HUDEP-2 (cell line): ENCODE results near the gene DDX10.
"Not testable (repeated sequence)": the region's sequence is repeated elsewhere in the genome, so short reads cannot be mapped to it uniquely, and the experiment has no call there.

Experiments
- DNase-seq, 76 experiments: peaks; one replicate each; lab custom pipeline; 2025; ENCODE audit not compliant: unreplicated experiment in 76 of 76; lab: John Stamatoyannopoulos, UW

Gene DDX10

DNA sequence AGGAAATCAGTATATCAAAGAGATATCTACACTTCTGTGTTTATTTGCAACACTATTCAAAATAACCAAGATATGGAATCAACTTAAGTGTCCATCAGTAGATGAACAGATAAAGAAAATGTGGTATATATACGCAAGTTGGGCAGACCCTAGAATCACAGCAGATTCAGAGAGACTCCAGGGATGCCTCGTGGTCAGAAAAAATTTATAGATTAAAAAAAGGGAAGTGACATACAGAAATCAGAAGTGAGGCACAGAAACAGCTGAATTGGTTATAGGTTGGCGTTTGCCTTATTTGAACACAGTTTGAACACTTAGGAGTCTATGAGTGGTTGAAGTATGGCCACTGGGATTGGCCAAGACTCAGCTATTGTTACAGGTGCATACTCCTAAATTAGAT is 10.8 kb upstream of the DDX10 start:
- not testable (repeated sequence) for DNase-seq

DNA sequence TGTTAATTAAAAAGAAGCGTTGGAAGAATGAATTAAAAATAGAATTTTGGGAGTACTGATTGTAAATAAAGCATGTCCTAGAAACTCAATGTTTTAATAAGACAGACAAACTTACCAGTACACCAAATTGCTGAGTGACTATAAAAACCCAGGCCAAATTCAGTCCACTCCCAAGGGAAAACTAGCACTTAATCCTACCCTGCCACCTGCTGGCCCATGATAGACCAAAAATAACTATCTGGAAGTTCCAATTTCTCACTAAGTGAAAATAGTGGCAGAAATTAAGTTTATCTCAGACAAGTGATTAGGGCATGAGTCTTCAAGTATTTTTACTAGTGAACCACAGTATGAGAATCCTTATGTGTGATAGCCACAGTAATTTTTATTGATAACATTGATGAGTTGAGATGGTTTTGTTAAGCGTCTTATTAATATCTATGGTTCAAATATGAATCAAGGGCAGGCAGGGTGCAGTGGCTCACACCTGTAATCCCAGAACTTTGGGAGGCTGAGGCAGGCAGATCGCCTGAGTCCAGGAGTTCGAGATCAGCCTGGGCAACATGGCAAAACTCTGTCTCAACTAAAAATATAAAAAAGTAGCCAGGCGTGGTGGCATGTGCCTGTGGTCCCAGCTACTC is 9.8 kb upstream of the DDX10 start:
- peak in 31 of 76 experiments; percentile 1 to 34 (median 11) for DNase-seq

DNA sequence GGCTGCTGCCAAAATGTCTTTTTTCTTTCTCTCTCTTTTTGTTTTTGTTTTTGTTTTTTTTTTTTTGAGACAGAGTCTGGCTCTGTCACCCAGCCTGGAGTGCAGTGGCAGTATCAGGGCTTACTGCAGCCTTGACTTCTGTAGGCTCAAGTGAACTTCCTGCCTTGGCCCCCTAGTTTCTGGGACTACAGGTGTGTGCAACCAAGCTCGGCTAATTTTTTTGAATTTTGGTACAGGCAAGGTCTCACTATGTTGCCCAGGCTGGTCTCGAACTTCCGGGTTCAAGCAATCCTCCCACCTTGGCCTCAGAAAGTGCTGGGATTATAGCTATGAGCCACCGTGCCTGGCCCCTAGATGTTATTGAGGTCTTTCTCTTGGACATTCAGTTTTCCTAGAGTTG is 2.2 kb upstream of the DDX10 start:
- DNase-seq = no peak

DNA sequence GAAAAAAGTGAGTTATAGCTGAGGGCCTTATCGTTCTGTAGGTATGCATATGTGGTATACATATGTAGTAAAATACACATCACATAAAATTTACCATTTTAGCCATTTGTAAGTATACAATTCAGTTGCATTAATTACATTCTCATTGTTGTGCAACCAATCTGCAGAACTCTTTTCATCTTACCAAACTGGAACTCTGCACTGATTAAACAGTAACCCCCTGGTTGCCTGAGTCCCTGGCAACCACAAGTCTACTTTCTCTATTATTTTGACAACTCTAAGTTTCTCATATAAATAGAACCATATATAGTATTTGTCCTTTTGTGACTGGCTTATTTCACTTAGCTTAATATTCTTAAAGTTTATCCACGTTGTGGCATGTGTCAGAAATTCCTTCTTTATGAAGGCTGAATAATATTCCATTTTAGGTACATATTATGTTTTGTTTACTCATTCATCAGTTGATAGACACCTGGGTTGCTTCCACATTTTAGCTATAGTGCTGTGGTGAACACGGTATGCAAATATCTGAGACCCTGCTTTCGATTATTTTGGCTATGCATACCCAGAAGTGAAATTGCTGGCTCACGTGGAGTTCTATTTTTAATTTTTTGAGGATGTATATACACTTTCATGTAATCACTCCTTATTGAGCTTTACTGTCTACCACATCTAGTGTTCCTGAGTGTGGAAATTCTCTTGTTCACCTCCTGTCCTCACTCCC is 1.6 kb upstream of the DDX10 start:
- DNase-seq = no peak

DNA sequence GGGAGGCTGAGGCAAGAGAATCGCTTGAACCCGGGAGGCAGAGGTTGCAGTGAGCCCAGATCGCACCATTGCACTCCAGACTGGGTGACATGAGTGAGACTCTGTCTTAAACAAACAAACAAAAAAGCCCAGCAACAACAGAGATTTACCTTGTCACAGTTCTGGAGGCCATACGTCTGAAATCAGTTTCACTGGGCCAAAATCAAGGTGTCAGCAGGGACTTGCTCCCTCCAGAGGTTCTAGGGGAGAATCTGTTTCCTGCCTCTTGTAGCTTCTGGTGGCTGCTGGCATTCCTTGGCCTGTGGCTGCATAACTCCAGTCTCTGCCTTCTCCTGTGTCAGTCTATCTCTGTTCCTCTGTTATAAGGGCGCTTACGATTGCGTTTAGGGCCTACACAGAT is 1.5 kb downstream of the DDX10 start:
- peak in 1 of 76 experiments; percentile 8 for DNase-seq

GRCh38 chr11:108669286-108669685 is 4.4 kb downstream of the DDX10 start:
- DNase-seq = no peak

GRCh38 chr11:108669711-108670110 is 4.8 kb downstream of the DDX10 start:
- no peak for DNase-seq

DNA sequence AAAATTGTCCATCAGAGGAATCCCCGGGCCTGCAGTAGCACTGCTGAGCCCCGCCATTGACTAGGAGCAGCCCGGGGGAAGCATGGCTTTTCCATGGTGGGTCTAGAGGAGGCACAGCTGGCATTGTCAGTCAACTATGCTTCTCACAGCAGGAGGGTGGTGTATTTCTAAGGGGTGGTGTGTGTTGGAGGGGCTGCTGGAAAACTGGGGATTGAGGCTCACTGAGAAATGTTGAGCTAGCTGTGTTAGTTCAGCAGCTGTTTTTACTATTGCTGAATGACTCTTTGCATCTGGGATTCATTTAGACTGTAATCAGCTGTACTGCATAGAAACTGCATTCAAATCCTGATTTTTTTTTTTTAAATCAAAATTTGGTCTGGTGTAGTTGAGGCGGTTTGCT is 5.6 kb downstream of the DDX10 start:
- DNase-seq = no peak

DNA sequence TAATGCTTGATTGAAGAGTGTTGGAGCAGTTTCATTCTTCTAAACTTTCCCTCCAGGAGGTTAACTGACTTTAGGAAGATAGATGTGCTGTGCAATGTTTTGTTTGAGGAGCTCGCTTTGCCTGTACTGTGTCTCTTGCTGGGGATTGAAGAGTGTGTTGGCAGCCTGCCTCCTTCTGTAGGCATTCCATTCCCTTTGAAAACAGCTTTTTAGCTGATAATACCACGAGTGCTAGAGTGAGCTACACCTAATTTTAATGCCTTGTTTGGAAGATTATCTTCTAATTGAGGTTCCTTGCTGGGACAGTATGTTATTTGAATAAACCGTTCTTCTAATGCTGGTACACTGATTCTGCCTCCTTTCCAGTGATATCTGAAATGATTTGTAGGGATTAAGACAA is 7.2 kb downstream of the DDX10 start:
- peak in 68 of 76 experiments; percentile 3 to 83 (median 48) for DNase-seq

GRCh38 chr11:108672786-108673185 is 7.9 kb downstream of the DDX10 start:
- DNase-seq = no peak

DNA sequence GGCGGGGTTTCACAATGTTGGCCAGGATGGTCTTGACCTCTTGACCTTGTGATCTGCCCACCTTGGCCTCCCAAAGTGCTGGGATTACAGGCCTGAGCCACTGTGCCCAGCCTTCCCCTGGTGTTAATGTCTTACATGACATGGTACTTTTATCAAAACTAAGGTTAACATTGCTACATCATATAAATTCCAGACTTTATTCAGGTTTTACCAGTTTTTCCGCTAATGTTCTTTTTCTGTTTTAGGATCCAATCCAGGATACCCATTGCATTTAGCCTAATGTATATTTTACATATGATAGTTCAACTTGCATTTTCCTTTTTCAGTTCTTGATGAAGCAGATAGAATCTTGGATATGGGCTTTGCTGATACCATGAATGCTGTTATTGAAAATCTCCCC is 14.2 kb downstream of the DDX10 start:
- DNase-seq = no peak

GRCh38 chr11:108680271-108680670 is 15.4 kb downstream of the DDX10 start:
- no peak for DNase-seq

DNA sequence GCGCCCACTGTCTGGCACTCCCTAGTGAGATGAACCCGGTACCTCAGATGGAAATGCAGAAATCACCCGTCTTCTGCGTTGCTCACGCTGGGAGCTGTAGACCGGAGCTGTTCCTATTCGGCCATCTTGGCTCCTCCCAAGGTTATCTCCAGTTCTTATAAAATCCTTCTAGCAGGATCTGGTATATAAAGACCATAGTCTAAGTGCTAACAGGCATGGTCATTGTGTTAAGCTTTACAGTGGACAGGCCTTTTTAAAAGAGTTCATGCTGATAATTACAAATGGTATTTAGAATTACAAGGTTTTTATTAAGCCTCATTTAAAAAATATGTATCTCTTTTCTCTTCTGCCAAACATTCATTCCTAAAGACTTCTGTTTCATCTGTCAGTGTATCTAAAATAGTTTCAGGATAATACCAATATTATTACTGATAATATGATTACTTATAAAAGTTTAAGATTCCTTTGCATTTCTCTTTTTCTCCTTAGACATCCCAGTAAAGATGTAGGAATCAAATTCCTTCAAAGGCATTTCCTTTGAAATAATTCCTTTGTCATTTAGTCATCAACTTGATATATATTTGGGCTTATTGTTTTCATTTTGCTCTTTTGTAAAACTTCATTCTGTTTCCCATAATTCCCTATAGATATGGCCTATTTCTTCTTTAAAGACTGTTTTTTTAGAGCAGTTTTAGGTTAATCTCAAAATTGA is 20.7 kb downstream of the DDX10 start:
- no peak for DNase-seq

GRCh38 chr11:108693852-108694251 is 29.0 kb downstream of the DDX10 start:
- DNase-seq = peak in 2 of 76 experiments; percentile 1 to 15

GRCh38 chr11:108694846-108695245 is 30.0 kb downstream of the DDX10 start:
- DNase-seq = no peak

DNA sequence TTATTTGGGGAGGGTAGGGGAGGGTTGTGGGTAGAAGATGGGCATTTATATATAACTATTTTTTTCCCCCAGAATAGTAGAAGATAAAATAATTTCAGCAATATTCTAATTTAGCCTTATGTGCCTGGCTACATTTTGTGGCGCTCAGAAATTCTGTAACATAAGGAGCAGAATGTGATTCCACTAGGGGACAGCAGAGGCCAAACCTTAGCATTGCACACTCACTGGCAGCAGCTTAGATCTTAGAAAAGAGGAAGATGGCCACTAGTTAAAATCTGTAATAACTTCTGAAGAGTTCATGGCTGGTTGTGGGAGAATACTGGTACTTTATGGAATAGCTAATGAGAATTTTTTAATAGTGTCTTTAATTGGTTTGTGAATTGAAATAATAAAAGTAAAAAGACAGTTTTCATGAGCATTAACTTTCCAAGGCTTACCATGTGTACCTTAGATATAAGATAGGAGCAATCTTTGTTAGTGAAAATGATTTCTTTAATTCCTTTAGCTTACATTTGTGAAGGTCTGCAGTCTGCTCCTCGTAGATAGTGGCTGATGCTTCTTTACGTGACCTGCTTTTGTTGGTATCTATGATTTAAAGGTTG is 33.1 kb downstream of the DDX10 start:
- DNase-seq = peak in 51 of 76 experiments; percentile 2 to 65 (median 22)

DNA sequence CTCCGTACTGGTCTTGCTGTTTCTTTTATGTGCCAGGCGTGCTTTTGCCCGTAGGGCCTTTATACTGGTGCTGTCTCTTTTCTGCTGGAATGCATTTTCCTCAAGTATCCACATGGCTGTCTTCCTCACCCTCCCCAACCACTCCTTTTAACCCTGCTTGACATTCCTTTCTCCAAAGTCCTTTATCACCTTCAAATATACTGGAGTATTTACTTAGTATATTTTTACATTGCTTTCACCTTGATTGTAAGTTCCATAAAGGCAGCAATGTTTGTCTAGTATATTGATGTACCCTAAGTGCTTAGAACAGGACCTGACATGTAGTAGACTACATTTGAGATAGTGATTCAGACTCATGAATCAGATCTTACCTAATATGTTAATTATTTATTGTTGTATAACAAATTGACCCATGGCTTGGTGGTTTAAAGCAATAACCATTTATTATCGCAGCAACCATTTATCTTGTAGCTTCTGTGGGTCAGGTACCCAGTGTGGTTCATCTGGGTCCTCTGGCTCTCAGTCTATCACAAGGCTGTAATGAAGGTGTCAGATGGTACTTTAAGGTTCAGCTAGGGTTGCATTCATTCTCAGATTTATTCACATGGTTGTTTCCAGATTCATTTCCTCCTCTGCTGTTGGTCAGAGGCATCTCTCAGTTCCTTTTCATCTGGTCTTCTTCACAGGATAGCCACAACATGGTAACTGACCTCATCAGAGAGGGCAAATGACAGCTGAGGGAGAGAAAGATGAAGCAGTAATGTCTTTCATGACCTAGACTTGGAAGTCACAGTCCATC is 34.2 kb downstream of the DDX10 start:
- DNase-seq = no peak

DNA sequence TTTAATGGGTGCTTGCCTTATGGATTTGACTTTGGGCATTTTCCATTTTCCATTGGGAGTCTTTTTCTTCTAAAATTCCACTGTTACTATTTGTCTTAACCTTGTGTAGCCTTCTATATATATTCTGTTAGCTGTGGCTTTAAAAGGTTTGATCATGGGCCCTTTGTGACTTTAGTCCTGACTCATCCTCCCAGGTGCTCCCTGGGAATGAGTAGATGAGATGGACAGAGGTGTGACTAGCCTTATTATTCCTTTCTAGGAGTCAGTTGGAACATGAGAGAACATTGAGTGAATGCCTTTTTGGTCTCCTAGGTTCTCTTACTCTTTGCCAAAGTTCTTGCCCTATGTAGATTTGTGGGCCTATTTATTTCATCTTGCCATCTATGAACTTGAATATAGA is 39.0 kb downstream of the DDX10 start:
- no peak for DNase-seq

GRCh38 chr11:108705061-108705460 is 40.2 kb downstream of the DDX10 start:
- DNase-seq = no peak

- no peak for DNase-seq
Measured at GRCh38 chr11:108708173-108708572, 43.3 kb downstream of the DDX10 start.

GRCh38 chr11:108709741-108710140 is 44.9 kb downstream of the DDX10 start:
- no peak for DNase-seq
